Measurements from ENCODE around the gene ARL15.

DNA sequence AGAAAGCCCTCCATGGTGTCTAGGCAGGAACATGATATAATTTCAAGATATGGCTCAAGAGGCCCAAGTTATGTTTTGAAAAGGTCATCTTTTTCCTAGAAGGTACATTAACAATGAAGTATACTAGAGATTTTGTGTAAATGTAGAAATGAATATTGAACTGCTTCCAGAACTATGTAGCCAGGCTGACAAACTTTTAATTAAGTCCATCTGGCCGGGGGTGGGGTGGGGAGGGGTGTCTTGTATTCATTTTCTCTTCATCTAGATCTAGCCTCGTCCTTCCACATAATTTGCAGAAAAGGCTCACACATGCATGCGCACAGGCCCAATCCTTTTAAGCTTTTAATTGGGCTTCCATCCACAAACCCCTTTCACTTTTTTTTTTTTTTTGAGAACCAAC, 323.3 kb downstream of the ARL15 start:
- TF ChIP-seq, protein P1, sequence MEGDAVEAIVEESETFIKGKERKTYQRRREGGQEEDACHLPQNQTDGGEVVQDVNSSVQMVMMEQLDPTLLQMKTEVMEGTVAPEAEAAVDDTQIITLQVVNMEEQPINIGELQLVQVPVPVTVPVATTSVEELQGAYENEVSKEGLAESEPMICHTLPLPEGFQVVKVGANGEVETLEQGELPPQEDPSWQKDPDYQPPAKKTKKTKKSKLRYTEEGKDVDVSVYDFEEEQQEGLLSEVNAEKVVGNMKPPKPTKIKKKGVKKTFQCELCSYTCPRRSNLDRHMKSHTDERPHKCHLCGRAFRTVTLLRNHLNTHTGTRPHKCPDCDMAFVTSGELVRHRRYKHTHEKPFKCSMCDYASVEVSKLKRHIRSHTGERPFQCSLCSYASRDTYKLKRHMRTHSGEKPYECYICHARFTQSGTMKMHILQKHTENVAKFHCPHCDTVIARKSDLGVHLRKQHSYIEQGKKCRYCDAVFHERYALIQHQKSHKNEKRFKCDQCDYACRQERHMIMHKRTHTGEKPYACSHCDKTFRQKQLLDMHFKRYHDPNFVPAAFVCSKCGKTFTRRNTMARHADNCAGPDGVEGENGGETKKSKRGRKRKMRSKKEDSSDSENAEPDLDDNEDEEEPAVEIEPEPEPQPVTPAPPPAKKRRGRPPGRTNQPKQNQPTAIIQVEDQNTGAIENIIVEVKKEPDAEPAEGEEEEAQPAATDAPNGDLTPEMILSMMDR (IDR thresholded peaks at IDR 0.05; ENCODE audit: borderline replicate concordance, extremely low read depth, low read length, poor library complexity, severe bottlenecking): no peak
- TF ChIP-seq EZH2 (IDR thresholded peaks at IDR 0.05; ENCODE audit: borderline replicate concordance, low read depth, low read length, severe bottlenecking): no peak
